DMS153 treated with DMSO at 0.1 percent for 48 hours (cell line): ENCODE measurements around the gene TAF11L5.
"Not testable (repeated sequence)": the region's sequence is repeated elsewhere in the genome, so short reads cannot be mapped to it uniquely, and the experiment has no call there.

Source experiments
- DNase-seq: peaks from one replicate; lab custom pipeline; 2025; ENCODE audit not compliant: unreplicated experiment; lab: John Stamatoyannopoulos, UW

TAF11L5 gene

DNA sequence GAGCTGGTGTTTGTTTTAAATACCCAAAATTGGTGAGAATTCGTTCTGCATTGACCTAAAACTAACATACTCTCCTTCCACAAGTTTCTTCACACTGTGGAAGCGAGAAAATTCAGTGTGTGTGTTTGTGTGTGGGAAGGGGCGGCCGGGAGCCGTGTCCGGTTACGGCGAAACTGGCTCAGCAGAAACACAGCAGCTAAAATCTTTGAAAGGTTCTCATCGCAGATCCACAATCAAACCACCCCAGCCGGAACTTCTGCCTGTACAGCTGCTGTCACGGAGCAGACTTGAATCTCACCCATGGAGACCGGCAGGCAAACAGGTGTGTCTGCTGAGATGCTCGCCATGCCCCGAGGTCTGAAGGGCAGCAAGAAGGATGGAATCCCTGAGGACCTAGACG, at the start of gene TAF11L5:
TAF11L5 (plus strand) TSS at position 301 of the 400 bp plus-strand sequence.
- not testable (repeated sequence) for DNase-seq

DNA sequence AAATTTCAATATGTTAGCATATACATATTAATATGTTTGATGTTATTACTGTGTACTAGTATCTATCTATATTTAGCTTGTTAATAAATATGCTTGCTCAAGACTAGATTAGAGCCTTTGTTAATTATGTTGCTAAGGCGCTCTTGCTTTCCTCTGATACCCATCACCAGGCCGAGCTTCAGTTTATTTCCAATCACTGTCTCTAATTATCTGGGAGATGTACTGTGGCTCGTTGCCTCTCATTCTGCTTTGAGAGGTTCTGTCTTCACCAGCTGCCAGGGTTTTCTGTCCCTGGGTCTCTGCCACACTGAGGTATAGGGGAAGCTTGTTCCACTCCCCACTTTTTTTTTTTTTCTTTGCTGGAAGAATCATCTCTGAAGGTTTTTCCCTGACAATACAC, 48.0 kb upstream of the TAF11L5 start:
- no peak for DNase-seq

DNA sequence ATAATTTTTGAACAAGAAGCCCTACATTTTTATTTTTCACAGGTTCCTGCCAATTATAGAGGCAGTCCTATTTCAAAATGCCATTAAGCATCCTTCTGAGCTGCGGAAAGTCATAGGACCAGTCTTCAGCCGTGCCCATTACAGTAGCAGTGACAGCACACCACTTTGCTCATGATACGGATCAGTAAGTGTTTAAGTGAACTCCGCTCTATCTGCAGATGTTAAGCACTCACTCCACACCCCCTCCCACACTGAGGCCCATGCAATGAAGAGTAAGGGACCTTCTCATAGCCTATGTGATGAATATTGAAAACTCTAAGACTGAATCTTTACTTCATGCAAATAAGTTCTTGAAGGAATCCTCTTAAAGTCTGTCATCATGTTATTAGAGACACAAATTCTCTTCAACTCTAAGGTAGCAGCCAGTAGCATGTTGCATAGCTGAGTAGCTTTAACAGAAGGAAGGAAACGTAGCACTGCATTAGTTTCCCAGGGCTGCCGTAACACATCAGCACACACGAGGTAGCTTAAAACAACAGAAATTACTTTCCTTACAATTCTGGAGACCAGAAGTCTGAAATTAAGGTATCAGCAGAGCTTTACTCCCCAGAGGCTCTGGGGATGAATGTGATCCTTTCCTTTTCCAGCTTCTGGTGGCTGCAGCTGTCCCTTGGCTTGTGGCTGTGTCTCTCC, 47.3 kb upstream of the TAF11L5 start:
- DNase-seq = no peak

DNA sequence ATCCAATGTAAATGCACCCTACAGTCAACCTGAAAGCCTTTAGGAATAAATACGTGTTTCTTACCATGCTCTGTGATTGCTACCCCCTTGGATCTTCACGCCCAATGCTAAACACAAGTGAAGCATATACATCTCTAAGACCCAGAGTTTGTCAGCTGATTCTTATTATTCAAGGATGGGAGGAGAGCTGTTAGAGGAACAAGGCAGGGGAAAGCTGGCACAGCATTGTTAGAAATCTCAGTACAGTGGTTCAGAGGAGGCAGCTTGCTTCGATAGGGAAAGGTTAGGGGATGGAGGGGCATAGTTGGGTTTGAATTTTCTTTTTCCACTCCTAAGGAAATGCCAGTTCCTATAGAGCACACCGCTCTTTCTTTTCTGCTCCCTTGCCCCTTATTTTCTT, 43.7 kb upstream of the TAF11L5 start:
- no peak for DNase-seq

DNA sequence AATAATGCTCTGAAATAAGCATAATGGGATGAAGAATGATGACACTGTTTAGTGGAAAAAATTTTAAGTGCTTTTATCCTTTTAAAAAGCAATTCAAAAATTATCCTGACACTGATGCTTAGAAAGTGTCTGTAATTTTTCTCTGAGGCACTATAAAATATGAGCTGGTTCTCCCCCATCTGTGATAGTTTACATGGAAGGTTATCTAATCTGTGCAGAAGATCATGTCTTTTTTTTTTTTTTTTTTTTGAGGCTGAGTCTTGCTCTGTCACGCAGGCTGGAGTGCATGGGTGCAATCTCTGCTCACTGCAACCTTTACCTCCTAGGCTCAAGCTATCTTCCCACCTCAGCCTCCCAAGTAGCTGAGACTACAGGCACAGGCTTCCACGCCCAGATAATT, 42.2 kb upstream of the TAF11L5 start:
- DNase-seq = no peak

DNA sequence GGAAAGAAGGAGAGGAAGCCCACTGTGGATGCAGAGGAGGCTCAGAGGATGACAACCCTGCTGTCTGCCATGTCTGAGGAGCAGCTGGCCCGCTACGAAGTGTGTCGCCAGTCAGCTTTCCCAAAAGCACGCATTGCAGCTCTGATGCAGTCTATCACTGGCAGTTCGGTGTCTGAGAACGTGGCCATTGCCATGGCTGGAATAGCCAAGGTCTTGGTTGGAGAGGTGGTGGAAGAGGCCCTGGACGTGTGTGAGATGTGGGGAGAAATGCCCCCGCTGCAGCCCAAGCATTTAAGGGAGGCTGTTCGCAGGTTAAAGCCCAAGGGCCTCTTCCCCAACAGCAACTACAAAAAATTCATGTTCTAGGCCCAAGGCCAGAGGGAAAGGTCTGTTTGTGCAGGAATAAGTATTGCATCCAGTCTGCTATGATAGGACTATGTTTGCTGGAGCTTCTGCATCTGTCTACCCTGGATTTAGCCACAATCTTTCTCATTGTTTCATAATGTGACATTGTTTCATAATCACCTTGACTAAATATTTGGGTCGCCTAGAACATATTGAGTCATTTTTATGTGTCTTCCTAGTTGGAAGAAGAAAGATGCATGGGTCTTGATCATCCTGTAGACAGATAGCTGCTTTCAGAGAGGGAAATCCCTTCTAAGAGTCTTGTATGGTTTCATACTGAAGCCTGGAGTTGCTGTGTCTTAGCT, 38.4 kb upstream of the TAF11L5 start:
- not testable (repeated sequence) for DNase-seq

DNA sequence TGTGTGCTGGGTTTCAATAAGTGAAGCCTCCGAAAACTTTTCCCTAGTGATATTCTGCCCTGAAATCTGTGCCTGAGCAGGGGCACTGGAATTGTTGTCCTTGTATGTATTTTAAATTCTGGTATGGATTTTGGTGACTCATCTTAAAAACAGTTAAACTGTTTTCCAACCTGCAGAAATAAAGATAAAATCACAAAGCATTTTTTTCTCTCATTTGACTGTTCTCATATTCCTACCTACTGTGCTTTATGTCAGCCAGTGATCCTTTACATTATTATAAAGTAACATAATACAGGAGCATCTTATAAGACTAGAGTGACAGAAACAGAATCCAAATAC, 37.9 kb upstream of the TAF11L5 start:
- DNase-seq = no peak

DNA sequence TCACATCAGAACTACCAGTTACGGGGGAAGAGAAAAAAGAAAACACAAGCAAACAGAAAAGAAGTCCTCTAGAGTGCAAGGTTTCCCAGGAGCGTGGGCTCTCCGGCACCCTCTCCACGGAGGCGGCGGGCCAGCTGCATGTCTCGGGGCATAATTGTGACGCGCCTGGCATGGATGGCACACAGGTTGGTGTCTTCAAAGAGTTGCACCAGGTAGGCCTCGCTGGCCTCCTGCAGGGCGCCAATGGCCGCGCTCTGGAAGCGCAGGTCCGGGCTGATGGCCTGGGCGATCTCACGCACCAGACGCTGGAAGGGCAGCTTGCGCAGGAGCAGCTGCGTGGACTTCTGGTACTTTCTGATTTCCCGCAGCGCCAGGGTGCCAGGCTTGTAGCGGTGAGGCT, 33.8 kb upstream of the TAF11L5 start:
- DNase-seq = not testable (repeated sequence)

DNA sequence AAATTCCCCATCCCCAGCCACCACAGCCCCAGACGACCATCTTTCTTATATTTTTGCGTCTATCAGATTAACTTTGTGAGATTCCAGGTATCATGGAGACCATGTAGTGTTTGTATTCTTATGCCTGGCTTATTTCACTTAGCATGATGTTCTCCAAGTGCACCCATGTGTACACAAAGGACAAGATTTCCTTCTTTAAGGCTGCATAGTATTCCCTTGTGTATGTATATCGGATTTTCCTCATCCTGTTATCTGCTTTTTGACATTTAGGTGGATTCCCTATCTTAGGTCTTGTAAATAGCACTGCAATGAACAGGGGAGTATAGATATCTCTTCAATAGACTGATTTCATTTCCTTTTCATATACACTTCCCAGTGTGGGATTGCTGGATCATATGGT, 32.3 kb upstream of the TAF11L5 start:
- DNase-seq = no peak

DNA sequence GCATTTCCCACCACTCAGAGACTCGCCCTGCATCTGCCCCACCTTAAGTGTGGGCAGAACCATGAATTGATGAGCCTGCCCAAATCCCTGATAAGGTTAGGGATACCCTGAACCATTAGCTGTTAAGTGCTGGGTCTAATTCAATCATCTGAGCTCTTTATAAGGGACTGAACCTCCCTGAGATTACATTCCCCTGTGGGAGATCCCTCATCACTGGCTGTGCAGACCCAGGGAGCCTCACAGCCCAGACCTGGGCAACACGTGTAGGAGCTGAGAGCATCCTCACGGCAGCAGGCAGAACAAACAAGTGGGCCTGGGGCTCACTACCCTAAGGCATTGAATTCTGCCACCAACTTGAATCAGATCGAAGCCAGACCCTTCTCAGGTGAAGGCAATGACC, 27.6 kb upstream of the TAF11L5 start:
- DNase-seq = no peak

DNA sequence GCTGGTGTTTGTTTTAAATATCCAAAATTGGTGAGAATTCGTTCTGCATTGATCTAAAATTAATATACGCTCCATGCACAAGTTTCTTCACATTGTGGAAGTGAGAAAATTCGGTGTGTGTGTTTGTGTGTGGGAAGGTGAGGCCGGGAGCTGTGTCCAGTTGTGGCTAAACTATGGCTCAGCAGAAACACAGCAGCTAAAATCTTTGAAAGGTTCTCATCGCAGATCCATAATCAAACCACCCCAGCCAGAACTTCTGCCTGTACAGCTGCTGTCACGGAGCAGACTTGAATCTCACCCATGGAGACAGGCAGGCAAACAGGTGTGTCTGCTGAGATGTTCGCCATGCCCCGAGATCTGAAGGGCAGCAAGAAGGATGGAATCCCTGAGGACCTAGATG, 27.1 kb upstream of the TAF11L5 start, which contains the start of gene TAF11L2:
TAF11L2 (plus strand) TSS at position 301 of the 400 bp plus-strand sequence.
- DNase-seq = not testable (repeated sequence)

DNA sequence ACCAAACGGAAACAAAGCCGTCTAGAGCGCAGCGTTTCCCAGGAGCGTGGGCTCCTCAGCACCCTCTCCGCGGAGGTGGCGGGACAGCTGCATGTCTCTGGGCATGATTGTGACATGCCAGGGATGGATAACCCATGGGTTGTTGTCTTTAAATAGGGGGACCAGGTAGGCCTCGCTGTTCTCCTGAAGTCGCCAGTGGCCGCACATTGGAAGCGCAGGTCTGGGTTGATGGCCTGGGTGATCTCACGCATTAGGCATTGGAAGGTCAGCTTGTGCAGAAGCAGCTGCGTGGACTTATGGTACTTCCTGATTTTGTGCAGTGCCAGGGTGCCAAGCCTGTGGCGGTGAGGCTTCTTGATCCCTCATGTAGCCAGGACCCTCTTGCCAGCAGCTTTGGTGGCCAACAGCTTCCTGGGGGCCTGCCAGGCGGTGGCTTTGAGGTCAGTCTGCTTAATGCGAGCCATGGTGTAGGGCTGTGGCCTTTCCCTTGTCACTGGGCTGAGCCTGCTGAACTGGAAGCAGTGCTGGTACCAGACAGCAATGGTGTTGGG, 13.2 kb upstream of the TAF11L5 start:
- no peak for DNase-seq

DNA sequence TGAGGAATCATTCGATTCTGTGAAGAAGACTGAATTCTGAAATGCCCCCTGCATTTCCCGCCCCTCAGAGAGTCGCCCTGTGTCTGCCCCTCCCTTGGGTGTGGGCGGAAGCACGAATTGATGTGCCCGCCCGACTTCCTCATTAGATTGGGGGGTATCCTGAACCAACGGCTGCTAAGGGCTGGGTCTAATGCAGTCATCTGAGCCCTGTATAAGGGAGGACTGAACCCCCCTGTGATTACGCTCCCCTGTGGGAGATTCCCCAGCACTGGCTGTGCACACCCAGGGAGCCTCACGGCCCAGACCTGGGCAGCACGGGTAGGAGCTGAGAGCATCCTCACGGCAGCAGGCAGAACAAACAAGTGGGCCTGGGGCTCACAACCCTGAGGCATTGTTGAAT, 7.5 kb upstream of the TAF11L5 start:
- not testable (repeated sequence) for DNase-seq

DNA sequence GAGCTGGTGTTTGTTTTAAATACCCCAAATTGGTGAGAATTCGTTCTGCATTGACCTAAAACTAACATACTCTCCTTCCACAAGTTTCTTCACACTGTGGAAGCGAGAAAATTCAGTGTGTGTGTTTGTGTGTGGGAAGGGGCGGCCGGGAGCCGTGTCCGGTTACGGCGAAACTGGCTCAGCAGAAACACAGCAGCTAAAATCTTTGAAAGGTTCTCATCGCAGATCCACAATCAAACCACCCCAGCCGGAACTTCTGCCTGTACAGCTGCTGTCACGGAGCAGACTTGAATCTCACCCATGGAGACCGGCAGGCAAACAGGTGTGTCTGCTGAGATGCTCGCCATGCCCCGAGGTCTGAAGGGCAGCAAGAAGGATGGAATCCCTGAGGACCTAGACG, 7.0 kb upstream of the TAF11L5 start, which contains the start of gene TAF11L3:
TAF11L3 (plus strand) TSS at position 301 of the 400 bp plus-strand sequence.
- DNase-seq = not testable (repeated sequence)

DNA sequence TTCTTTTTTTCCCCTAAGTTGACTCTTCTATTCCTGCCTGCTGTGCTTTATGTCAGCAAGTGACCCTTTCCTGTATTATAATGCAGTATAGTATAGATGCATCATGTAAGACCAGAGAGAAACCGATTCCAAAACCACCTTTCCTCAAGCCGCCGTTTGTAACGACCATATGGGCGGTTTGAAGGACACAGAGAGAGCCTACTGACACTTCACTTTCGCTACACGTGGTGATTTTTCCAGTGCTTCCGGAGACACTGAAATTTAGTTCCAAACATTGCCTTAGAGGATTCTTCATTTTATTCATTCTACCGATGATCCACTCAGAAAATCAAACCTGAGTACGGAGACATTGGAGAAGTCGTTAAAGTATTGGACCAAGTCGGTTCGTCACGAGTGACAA, 5.5 kb upstream of the TAF11L5 start:
- not testable (repeated sequence) for DNase-seq

DNA sequence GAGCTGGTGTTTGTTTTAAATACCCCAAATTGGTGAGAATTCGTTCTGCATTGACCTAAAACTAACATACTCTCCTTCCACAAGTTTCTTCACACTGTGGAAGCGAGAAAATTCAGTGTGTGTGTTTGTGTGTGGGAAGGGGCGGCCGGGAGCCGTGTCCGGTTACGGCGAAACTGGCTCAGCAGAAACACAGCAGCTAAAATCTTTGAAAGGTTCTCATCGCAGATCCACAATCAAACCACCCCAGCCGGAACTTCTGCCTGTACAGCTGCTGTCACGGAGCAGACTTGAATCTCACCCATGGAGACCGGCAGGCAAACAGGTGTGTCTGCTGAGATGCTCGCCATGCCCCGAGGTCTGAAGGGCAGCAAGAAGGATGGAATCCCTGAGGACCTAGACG, 3.5 kb upstream of the TAF11L5 start, which contains the start of gene TAF11L4:
TAF11L4 (plus strand) TSS at position 301 of the 400 bp plus-strand sequence.
- not testable (repeated sequence) for DNase-seq

DNA sequence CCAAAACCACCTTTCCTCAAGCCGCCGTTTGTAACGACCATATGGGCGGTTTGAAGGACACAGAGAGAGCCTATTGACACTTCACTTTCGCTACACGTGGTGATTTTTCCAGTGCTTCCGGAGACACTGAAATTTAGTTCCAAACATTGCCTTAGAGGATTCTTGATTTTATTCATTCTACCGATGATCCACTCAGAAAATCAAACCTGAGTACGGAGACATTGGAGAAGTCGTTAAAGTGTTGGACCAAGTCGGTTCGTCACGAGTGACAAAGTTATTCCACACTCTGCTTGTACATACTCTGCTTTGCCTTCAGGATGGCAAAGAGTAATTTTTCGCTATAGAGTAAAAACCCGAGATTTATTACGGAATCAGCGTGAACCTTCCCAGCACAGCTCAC, 1.5 kb downstream of the TAF11L5 start:
- not testable (repeated sequence) for DNase-seq

DNA sequence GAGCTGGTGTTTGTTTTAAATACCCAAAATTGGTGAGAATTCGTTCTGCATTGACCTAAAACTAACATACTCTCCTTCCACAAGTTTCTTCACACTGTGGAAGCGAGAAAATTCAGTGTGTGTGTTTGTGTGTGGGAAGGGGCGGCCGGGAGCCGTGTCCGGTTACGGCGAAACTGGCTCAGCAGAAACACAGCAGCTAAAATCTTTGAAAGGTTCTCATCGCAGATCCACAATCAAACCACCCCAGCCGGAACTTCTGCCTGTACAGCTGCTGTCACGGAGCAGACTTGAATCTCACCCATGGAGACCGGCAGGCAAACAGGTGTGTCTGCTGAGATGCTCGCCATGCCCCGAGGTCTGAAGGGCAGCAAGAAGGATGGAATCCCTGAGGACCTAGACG, 3.3 kb downstream of the TAF11L5 start, which contains the start of gene TAF11L6:
TAF11L6 (plus strand) TSS at position 301 of the 400 bp plus-strand sequence.
- not testable (repeated sequence) for DNase-seq
